GM23338 (cell line): ENCODE results near the gene DRC1. TPM values are rescaled to one million over a fixed set of nuclear protein-coding genes. Genes with fewer than 3 reads are reported as not detected.

Experiments used
- ATAC-seq: fragments of 200-7000 bp; cut with Tn5 transposase; 3 replicates; pipeline ENCODE4 v1.9.1; 2020
- DNase-seq: peaks from one replicate; pipeline ENCODE4 v3.0.0-alpha.2; 2015; ENCODE audit warnings: low spot score
- H2AFZ ChIP-seq: fragments of 200-600 bp; sonication (generic); 2 replicates; pipeline ENCODE4 v1.8.0; 2016; ENCODE audit warnings: antibody characterized with exemption, mild to moderate bottlenecking, moderate library complexity
- H3F3A ChIP-seq: fragments of 200-600 bp; sonication (generic); replicated peaks from 2 replicates; pipeline ENCODE4 v1.8.0; 2017; ENCODE audit warnings: antibody characterized with exemption, mixed run types, low read depth
- H3K27ac ChIP-seq: fragments of 200-600 bp; sonication (generic); 2 replicates; pipeline ENCODE4 v1.6.1; 2016; ENCODE audit warnings: low read depth
- H3K27me3 ChIP-seq: fragments of 200-600 bp; sonication (generic); 2 replicates; pipeline ENCODE4 v1.8.0; 2016; ENCODE audit warnings: mild to moderate bottlenecking, mixed run types, moderate library complexity; ENCODE audit not compliant: insufficient read depth
- H3K36me3 ChIP-seq: fragments of 200-600 bp; sonication (generic); 2 replicates; pipeline ENCODE4 v1.8.0; 2016; ENCODE audit warnings: mild to moderate bottlenecking; ENCODE audit not compliant: insufficient read depth
- H3K4me1 ChIP-seq: fragments of 200-600 bp; sonication (generic); 2 replicates; pipeline ENCODE4 v1.8.0; 2016; ENCODE audit warnings: mild to moderate bottlenecking, moderate library complexity; ENCODE audit not compliant: insufficient read depth
- H3K4me2 ChIP-seq: fragments of 200-600 bp; sonication (generic); 2 replicates; pipeline ENCODE4 v1.7.1; 2017; ENCODE audit warnings: mixed run types
- H3K4me3 ChIP-seq: fragments of 200-600 bp; sonication (generic); 2 replicates; pipeline ENCODE4 v1.6.1; 2016; ENCODE audit warnings: mixed run types
- H3K79me2 ChIP-seq: fragments of 200-600 bp; sonication (generic); replicated peaks from 2 replicates; pipeline ENCODE4 v1.8.0; 2017; ENCODE audit warnings: mild to moderate bottlenecking; ENCODE audit not compliant: insufficient read depth
- H3K9me2 ChIP-seq: fragments of 200-600 bp; sonication (generic); 2 replicates; pipeline ENCODE4 v1.8.0; 2017; ENCODE audit not compliant: insufficient read depth
- H4K20me1 ChIP-seq: fragments of 200-600 bp; sonication (generic); replicated peaks from 2 replicates; pipeline ENCODE4 v1.8.0; 2017; ENCODE audit warnings: mild to moderate bottlenecking; ENCODE audit not compliant: insufficient read depth
- H3K27ac Mint-ChIP-seq: 2 replicates; pipeline ENCODE4 v1.8.0; 2020; ENCODE audit warnings: inconsistent platforms, mild to moderate bottlenecking, moderate library complexity, mixed read lengths
- H3K27me3 Mint-ChIP-seq: 3 replicates; pipeline ENCODE4 v1.8.0; 2022; ENCODE audit warnings: low read depth, mild to moderate bottlenecking, moderate library complexity, mixed read lengths, inconsistent platforms; ENCODE audit not compliant: insufficient read depth, poor library complexity
- H3K36me3 Mint-ChIP-seq: 3 replicates; pipeline ENCODE4 v1.8.0; 2021; ENCODE audit warnings: low read depth, mild to moderate bottlenecking, inconsistent platforms, moderate library complexity, mixed read lengths
- H3K4me1 Mint-ChIP-seq: 3 replicates; pipeline ENCODE4 v1.8.0; 2020; ENCODE audit warnings: mild to moderate bottlenecking, inconsistent platforms, mixed read lengths
- H3K4me3 Mint-ChIP-seq: 3 replicates; pipeline ENCODE4 v1.8.0; 2021; ENCODE audit warnings: moderate library complexity, mild to moderate bottlenecking, inconsistent platforms, mixed read lengths
- H3K9me3 Mint-ChIP-seq: 3 replicates; pipeline ENCODE4 v1.8.0; 2020; ENCODE audit warnings: moderate library complexity, mild to moderate bottlenecking, inconsistent platforms, mixed read lengths
- CREB1 ChIP-seq: fragments of 250-450 bp; sonication (Bioruptor Pico); IDR thresholded peaks from 2 replicates; pipeline ENCODE4 v1.5.0; 2020; ENCODE audit warnings: low read depth, mild to moderate bottlenecking, moderate library complexity
- ETS1 ChIP-seq: IDR thresholded peaks from 2 replicates; pipeline ENCODE4 v1.6.1; 2016; ENCODE audit warnings: antibody characterized with exemption
- EZH2 ChIP-seq: fragments of 200-600 bp; sonication (generic); IDR thresholded peaks from one replicate; pipeline ENCODE4 v1.8.0; 2017; ENCODE audit warnings: antibody characterized with exemption, mild to moderate bottlenecking, low read depth; ENCODE audit not compliant: unreplicated experiment
- EZH2phosphoT487 ChIP-seq: fragments of 200-600 bp; sonication (generic); IDR thresholded peaks from one replicate; pipeline ENCODE4 v1.8.1; 2018; ENCODE audit warnings: antibody characterized with exemption; ENCODE audit not compliant: unreplicated experiment
- NANOG ChIP-seq: IDR thresholded peaks from 2 replicates; pipeline ENCODE4 v1.6.1; 2016; ENCODE audit warnings: antibody characterized with exemption, borderline replicate concordance
- STAT1 ChIP-seq: IDR thresholded peaks from one replicate; pipeline ENCODE4 v1.6.1; 2016; ENCODE audit warnings: antibody characterized with exemption; ENCODE audit not compliant: unreplicated experiment
- ZNF114 ChIP-seq: fragments of 250-450 bp; sonication (Bioruptor Pico); IDR thresholded peaks from 2 replicates; pipeline ENCODE4 v1.5.0; 2020; ENCODE audit warnings: mild to moderate bottlenecking, moderate library complexity
- ZNF331 ChIP-seq: fragments of 250-450 bp; sonication (Bioruptor Pico); IDR thresholded peaks from 2 replicates; pipeline ENCODE4 v1.5.0; 2020; ENCODE audit warnings: low read depth, mild to moderate bottlenecking, moderate library complexity
- ZNF462 ChIP-seq: fragments of 250-450 bp; sonication (Bioruptor Pico); IDR thresholded peaks from 2 replicates; pipeline ENCODE4 v1.5.0; 2020; ENCODE audit warnings: mild to moderate bottlenecking, moderate library complexity
- polyA plus RNA-seq: library from polyadenylated mRNA; unstranded; fragments of >200 nt; fragmentation: Nextera tagmentation; extraction: Ambion mirVana; gene quantifications from 2 replicates; pipeline ENCODE4 v1.2.1, GENCODE V29; 2016
- total RNA-seq: library from RNA; depleted of rRNA; stranded (reverse); fragments of >200 nt; shearing (Covaris generic); gene quantifications from 2 replicates; pipeline ENCODE4 v1.2.3, GENCODE V29; 2014

DRC1 gene
- total and polyA plus RNA-seq, 2 experiments from 2014 or later = 0.45 TPM; not detected in 1

- no peak for TF ChIP-seq ZNF462 (CRISPR knock-in tag)
- TF ChIP-seq CREB1 = no peak
- TF ChIP-seq EZH2 = no peak
- TF ChIP-seq ZNF114 (CRISPR knock-in tag) = no peak
- TF ChIP-seq ETS1 = no peak
- TF ChIP-seq STAT1 = no peak
- no peak for TF ChIP-seq NANOG
- TF ChIP-seq EZH2phosphoT487 = no peak
Measured at GRCh38 chr2:26483027-26483326, 81.3 kb downstream of the DRC1 start (continued).

- Histone ChIP-seq H3K36me3 (no peaks in the 10 kb centered on the region), H3K4me2 (no peak overlapping the region), H3K9me2 (no peaks in the 10 kb centered on the region), H3K27me3 (no peaks in the 10 kb centered on the region), H3K4me3 (no peak overlapping the region), H2AFZ (no peak overlapping the region), H3K79me2 (no peaks in the 10 kb centered on the region), H3K27ac (no peak overlapping the region), H4K20me1 (no peaks in the 10 kb centered on the region), H3K4me1 (no peaks in the 10 kb centered on the region), H3F3A (no peaks in the 10 kb centered on the region)
- Mint-ChIP-seq H3K27ac (no peak overlapping the region), H3K4me1 (no peaks in the 10 kb centered on the region; the same call in 2 of the 3 replicates), H3K36me3 (no peaks in the 10 kb centered on the region), H3K9me3 (no peaks in the 10 kb centered on the region), H3K27me3 (peaks cover 8% of the 10 kb centered on the region), H3K4me3 (no peak overlapping the region)
- no peak for ATAC-seq
- DNase-seq = no peak
- TF ChIP-seq EZH2phosphoT487 (no peak), ETS1 (no peak), ZNF331 (CRISPR knock-in tag) (no peak)
Measured at GRCh38 chr2:26483516-26483915, 81.8 kb downstream of the DRC1 start.
